ENCODE data around the gene TMEM54. TPM values are rescaled to one million over a fixed set of nuclear protein-coding genes. Genes with fewer than 3 reads are reported as not detected.
A peak's percentile ranks its signal among the peaks of the same experiment; 100 is the strongest.

The TMEM54 gene
- total RNA-seq, 1 experiment from 2014 or later: 102 TPM

DNA sequence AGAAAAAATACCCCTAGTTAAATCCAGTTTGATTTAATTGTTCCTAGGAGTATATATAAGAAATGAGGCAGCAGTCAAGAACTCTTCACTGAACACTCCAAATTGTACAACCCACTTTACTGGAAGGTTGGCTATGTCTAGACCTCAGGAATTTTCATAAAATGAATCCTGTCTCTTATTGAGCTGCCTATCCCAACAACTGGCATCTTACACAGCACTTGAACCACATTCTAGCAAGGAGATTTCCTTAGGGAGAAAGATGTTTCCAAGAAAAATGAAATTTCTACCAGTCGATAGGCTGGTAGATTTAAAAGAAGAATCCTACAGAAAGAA is 47.2 kb upstream of the TMEM54 start:
- no TSS peak for BruUV-seq (replicated peaks)
- intact Hi-C loops (cut with micrococcal nuclease; ENCODE audit: unreplicated experiment): no loop called here
- peaks cover 5% of the 10 kb centered on the region for H3F3A ChIP-seq (ENCODE audit: insufficient read depth, low read depth)

DNA sequence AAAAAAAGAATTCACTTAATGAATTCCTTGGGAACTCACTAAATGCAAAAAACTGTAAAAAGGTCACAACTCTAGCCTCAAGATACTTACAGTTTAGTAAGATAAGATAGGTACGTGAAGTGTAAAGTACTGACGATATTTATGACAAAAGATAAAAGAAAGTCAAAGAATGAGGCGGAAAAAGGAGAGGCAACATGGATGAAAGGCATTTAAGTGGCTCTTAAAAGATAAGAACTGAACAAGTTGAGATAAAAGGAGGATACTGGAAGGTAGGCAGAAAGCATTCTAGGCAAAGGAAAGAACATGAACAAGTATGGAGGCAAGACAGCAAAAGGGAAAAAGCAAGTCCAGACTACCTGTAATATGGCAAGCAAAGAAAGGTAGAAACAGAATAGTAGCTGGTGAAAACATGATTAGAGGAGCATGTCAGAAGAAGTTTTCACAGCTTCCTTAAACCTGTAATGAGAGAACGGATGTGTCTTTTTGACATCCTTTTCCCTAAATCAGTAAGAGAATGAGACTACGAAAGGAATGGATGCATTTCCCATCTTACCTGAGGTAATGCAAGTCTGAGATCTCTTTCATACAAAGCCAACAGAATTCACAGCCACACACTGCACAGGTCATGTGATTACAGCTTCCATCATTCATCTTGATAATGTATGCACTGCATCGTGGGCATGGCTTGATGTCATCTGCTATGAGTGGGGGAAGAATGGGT is 46.6 kb upstream of the TMEM54 start:
- peaks cover 9% of the 10 kb centered on the region; the same call in 1 of the 2 replicates for H3K4me1 ChIP-seq (replicated peaks; ENCODE audit: insufficient read depth)
- BruUV-seq (replicated peaks): no TSS peak
- no peak for TF ChIP-seq EZH2 (IDR thresholded peaks at IDR 0.05; ENCODE audit: low read depth)
- TF ChIP-seq, protein P1, sequence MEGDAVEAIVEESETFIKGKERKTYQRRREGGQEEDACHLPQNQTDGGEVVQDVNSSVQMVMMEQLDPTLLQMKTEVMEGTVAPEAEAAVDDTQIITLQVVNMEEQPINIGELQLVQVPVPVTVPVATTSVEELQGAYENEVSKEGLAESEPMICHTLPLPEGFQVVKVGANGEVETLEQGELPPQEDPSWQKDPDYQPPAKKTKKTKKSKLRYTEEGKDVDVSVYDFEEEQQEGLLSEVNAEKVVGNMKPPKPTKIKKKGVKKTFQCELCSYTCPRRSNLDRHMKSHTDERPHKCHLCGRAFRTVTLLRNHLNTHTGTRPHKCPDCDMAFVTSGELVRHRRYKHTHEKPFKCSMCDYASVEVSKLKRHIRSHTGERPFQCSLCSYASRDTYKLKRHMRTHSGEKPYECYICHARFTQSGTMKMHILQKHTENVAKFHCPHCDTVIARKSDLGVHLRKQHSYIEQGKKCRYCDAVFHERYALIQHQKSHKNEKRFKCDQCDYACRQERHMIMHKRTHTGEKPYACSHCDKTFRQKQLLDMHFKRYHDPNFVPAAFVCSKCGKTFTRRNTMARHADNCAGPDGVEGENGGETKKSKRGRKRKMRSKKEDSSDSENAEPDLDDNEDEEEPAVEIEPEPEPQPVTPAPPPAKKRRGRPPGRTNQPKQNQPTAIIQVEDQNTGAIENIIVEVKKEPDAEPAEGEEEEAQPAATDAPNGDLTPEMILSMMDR (conservative IDR thresholded peaks at IDR 0.05): no peak
- intact Hi-C loops (cut with micrococcal nuclease; ENCODE audit: unreplicated experiment): no loop called here
- H3K4me2 ChIP-seq: no peak overlapping the region
- no peak overlapping the region for H3K4me3 ChIP-seq
- H3K36me3 ChIP-seq (ENCODE audit: low read depth): peaks cover 16% of the 10 kb centered on the region; the same call in 1 of the 2 replicates
- no peak overlapping the region for H3K27ac ChIP-seq
- POLR2A ChIA-PET (ENCODE audit: unreplicated experiment): interaction anchor here (0.7 kb wide), 1 partner anchor 17 kb away, joined by 9 read pairs; the partner anchor contains the start of gene RNF19B
- CTCF ChIA-PET: interaction anchor here (0.7 kb wide), 1 partner anchor 71 kb away, joined by 3 read pairs; no protein-coding TSS in a partner anchor
- no peak for DNase-seq
- no peaks in the 10 kb centered on the region for H4K20me1 ChIP-seq (ENCODE audit: insufficient read depth)
- no peaks in the 10 kb centered on the region for H3K9me3 ChIP-seq (ENCODE audit: insufficient read depth, low read depth)
- no peaks in the 10 kb centered on the region; the same call in 1 of the 2 replicates for H3F3A ChIP-seq (ENCODE audit: insufficient read depth, low read depth)
- peaks cover 22% of the 10 kb centered on the region for H3K79me2 ChIP-seq (ENCODE audit: low read depth)
- no peak overlapping the region for H2AFZ ChIP-seq
- H3K27me3 ChIP-seq (ENCODE audit: insufficient read depth, low read depth): no peaks in the 10 kb centered on the region
- no peaks in the 10 kb centered on the region for H3K9me2 ChIP-seq (ENCODE audit: insufficient read depth)

More for the DNA sequence above, 47.2 kb upstream of the TMEM54 start:
- ChIA-PET CTCF (no interaction called here), POLR2A (ENCODE audit: unreplicated experiment) (interaction anchor here (0.7 kb wide), 1 partner anchor 16 kb away, joined by 9 read pairs; the partner anchor contains the start of gene RNF19B)
- Histone ChIP-seq H3K4me3 (no peak overlapping the region), H3K4me1 (replicated peaks; ENCODE audit: insufficient read depth) (peaks cover 14% of the 10 kb centered on the region), H3K9me3 (ENCODE audit: insufficient read depth, low read depth) (no peaks in the 10 kb centered on the region), H3K27ac (0 out of 2 replicates have a peak overlapping the region, but pooled peaks have one; percentile 30), H3K36me3 (ENCODE audit: low read depth) (peaks cover 16% of the 10 kb centered on the region; the same call in 1 of the 2 replicates), H3K27me3 (ENCODE audit: insufficient read depth, low read depth) (no peaks in the 10 kb centered on the region), H3K4me2 (no peak overlapping the region), H4K20me1 (ENCODE audit: insufficient read depth) (no peaks in the 10 kb centered on the region; the same call in 1 of the 2 replicates), H2AFZ (no peak overlapping the region), H3K79me2 (ENCODE audit: low read depth) (peaks cover 27% of the 10 kb centered on the region), H3K9me2 (ENCODE audit: insufficient read depth) (no peaks in the 10 kb centered on the region)
- no peak for DNase-seq
- TF ChIP-seq, protein P1 (conservative IDR thresholded peaks at IDR 0.05): no peak
- no peak for TF ChIP-seq EZH2 (IDR thresholded peaks at IDR 0.05; ENCODE audit: low read depth)

DNA sequence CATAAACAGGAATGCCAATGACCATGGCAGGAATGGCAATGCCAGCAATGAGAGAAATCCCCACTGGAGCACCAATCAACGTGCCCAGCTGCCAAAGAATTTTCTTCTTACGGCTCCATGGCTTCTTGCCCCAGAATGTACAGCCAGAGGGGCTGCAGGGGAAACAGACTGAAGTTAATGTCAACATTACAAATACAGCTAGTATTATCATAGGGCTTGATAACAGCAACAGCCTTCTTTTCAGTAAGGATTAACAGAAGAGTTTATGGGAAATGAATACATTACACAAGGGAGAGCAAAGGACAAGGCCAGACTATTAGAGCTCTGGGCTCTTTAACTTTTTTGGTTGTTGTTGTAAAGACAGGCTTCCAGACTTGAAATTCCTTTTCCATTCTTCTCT is 45.2 kb upstream of the TMEM54 start:
- intact Hi-C loops (cut with micrococcal nuclease; ENCODE audit: unreplicated experiment): no loop called here
- no peak overlapping the region for H3K4me2 ChIP-seq
- BruUV-seq (replicated peaks): no TSS peak
- no peaks in the 10 kb centered on the region for H3K9me3 ChIP-seq (ENCODE audit: insufficient read depth, low read depth)
- TF ChIP-seq, protein P1 (conservative IDR thresholded peaks at IDR 0.05): no peak
- no peak for TF ChIP-seq EZH2 (IDR thresholded peaks at IDR 0.05; ENCODE audit: low read depth)
- H4K20me1 ChIP-seq (ENCODE audit: insufficient read depth): no peaks in the 10 kb centered on the region
- H3K27me3 ChIP-seq (ENCODE audit: insufficient read depth, low read depth): no peaks in the 10 kb centered on the region
- H3K36me3 ChIP-seq (ENCODE audit: low read depth): peaks cover 29% of the 10 kb centered on the region; the same call in 1 of the 2 replicates
- no peak overlapping the region for H2AFZ ChIP-seq
- no peak overlapping the region for H3K4me3 ChIP-seq
- POLR2A ChIA-PET (ENCODE audit: unreplicated experiment): no interaction called here
- no peak overlapping the region for H3K27ac ChIP-seq
- H3K79me2 ChIP-seq (ENCODE audit: low read depth): peaks cover 10% of the 10 kb centered on the region
- no peaks in the 10 kb centered on the region for H3K9me2 ChIP-seq (ENCODE audit: insufficient read depth)
- CTCF ChIA-PET: no interaction called here
- no peak for DNase-seq
- H3K4me1 ChIP-seq (replicated peaks; ENCODE audit: insufficient read depth): peaks cover 9% of the 10 kb centered on the region; the same call in 1 of the 2 replicates
- no peaks in the 10 kb centered on the region; the same call in 1 of the 2 replicates for H3F3A ChIP-seq (ENCODE audit: insufficient read depth, low read depth)

Measured in PC-9 (cell line).